Heart left ventricle (tissue), 16 donors: ENCODE measurements around the gene OR5A2. TPM values are rescaled to one million over a fixed set of nuclear protein-coding genes. Genes with fewer than 3 reads are reported as not detected.

Experiments
- ATAC-seq, 4 donors: fragments of 200-7000 bp; cut with Tn5 transposase; one replicate each; pipeline ENCODE4 v1.9.1; 2020 to 2022; ENCODE audit warnings: moderate library complexity in 4 of 4, mild to moderate bottlenecking in 3 of 4, moderate number of reproducible peaks in 1 of 4
- DNase-seq, 5 donors: peaks; one replicate each; pipeline ENCODE4 v3.0.0-alpha.2; 2020
- H3K27ac ChIP-seq, 12 donors: fragments of 200-600 bp; sonication (generic) in 4 of 12; one replicate each; pipeline versions ENCODE4 v1.5.0 to v1.8.0; 2016 to 2022; ENCODE audit warnings: mild to moderate bottlenecking in 2 of 12
- H3K27me3 ChIP-seq, 9 donors: fragments of 200-600 bp; sonication (generic) in 2 of 9; one replicate each; pipeline versions ENCODE4 v1.5.1 to v1.8.0; 2016 to 2022; ENCODE audit warnings: mild to moderate bottlenecking in 3 of 9
- H3K36me3 ChIP-seq, 9 donors: fragments of 200-600 bp; sonication (generic) in 2 of 9; one replicate each; pipeline versions ENCODE4 v1.5.0 to v1.8.0; 2018 to 2022; ENCODE audit warnings: mild to moderate bottlenecking in 2 of 9
- H3K4me1 ChIP-seq, 12 donors: fragments of 200-600 bp; sonication (generic) in 4 of 12; one replicate each; pipeline versions ENCODE4 v1.5.0 to v1.8.0; 2016 to 2022; ENCODE audit warnings: mild to moderate bottlenecking in 3 of 12
- H3K4me3 ChIP-seq, 12 donors: fragments of 200-600 bp; sonication (generic) in 4 of 12; one replicate each; pipeline versions ENCODE4 v1.5.0 to v1.8.0; 2017 to 2022; ENCODE audit warnings: mild to moderate bottlenecking in 9 of 12, moderate library complexity in 4 of 12
- H3K9me3 ChIP-seq, 12 donors: fragments of 200-600 bp; sonication (generic) in 4 of 12; one replicate each; pipeline versions ENCODE4 v1.5.0 to v1.8.0; 2016 to 2022; ENCODE audit warnings: mild to moderate bottlenecking in 1 of 12
- POLR2A ChIP-seq, 2 donors: fragments of 450-650 bp; IDR thresholded peaks; one replicate each; pipeline ENCODE4 v1.6.1; 2017; ENCODE audit warnings: antibody characterized with exemption in 2 of 2, mild to moderate bottlenecking in 2 of 2, moderate library complexity in 2 of 2
- WGBS, 4 donors: extraction: QIAGEN DNeasy Blood & Tissue Kit in 2 of 4; methylation state at CpG; one replicate each; pipeline versions ENCODE4 v1.1.5 to v1.1.7; 2013 to 2018; 5-methylcytosine and 5-hydroxymethylcytosine counted together
- intact Hi-C, 10 donors: fragments of 100-400 bp; cut with DNase I; formaldehyde crosslinking; loops; one replicate each; pipeline versions ENCODE4 v1.11.1 to v1.14.2; 2022
- polyA plus RNA-seq, 2 donors: library from polyadenylated mRNA; stranded (reverse); fragments of 200-250 nt; gene quantifications; one replicate each; pipeline ENCODE4 v1.2.3, GENCODE V29; 2013
- total RNA-seq, 9 donors: library from RNA; depleted of rRNA in 2 of 9; stranded (reverse); fragments of >200 nt in 2 of 9; fragmentation: NEBNext Ultra II Directional in 3 of 9; extraction: Animal tissue kit (Norgen Biotek cat#: 25700) in 3 of 9; gene quantifications; one replicate each; pipeline versions ENCODE4 v1.1.0 to v1.2.4, GENCODE V29; 2016 to 2023
- TF ChIP-seq, protein P1 (sequence below), 12 donors: fragments of 200-600 bp; sonication (generic) in 4 of 12; IDR thresholded peaks; one replicate each; pipeline versions ENCODE4 v1.5.0 to v1.8.0; 2018 to 2022; ENCODE audit warnings: antibody characterized with exemption in 12 of 12, mild to moderate bottlenecking in 5 of 12
- donor health status: ischemic (EF 13 %, LVEDD 7.1; RV severe dilation, severe dysfunction).
- donor health status: healthy with polysubstance abuse.
- donor health status: DM: no; HTN: yes; CAD: no.
- donor health status: DM: no; HTN: no; CAD: no.
- donor health status: ischemic (EF 25% LVEDD 6.9; RV normal size, moderate dysfunction).
- donor health status: ischemic (EF 25% LVEDD 5.7; RV mildly dilated, moderate dysfunction).
- donor health status: healthy.
- donor health status: DM: yes; HTN: yes; CAD: no.
- donor health status: ischemic (EF 35%, LVEDD 5.7; RV mildly dilated, moderate dysfunction).
- donor health status: nonischemic (EF 11% LVEDD 7.7; RV severe dilation, severe dysfunction).
- donor health status: DM: yes; HTN: yes; CAD: no.
- donor health status: PGD.
- donor health status: ischemic (EF 29% LVEDD 5.4; RV normal size, mild dysfunction).
- donor health status: nonischemic (EF 23%, LVEDD 6.1; RV moderate dilation, normal function).

OR5A2 gene
- total and polyA plus RNA-seq, 11 donors, result not detected

DNA sequence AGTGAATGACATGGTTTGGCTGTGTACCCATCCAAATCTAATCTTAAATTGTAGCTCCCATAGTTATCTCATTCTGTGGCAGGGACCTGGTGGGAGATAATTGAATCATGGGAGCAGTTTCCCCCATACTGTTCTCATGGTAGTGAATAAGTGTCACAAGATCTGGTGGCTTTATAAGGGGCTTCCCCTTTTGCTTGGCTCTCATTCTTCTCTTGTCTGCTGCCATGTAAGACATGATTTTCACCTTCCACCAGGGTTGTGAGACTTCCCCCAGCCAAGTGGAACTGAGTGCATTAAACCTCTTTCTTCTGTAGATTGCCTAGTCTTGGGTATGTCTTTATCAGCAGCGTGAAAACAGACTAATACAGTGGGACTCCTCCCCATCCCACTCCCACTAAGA, 11.1 kb downstream of the OR5A2 start:
- no peak for ATAC-seq

GRCh38 chr11:59413646-59414045, 12.6 kb downstream of the OR5A2 start:
- Histone ChIP-seq H3K36me3 (no peaks in the 10 kb centered on the region), H3K27ac (no peak overlapping the region), H3K4me3 (no peak overlapping the region), H3K27me3 (peaks cover 0 to 24% (median 0%) of the 10 kb centered on the region in 9 donors), H3K9me3 (peaks cover 0 to 19% (median 0%) of the 10 kb centered on the region in 12 donors), H3K4me1 (no peaks in the 10 kb centered on the region)
- TF ChIP-seq POLR2A (IDR thresholded peaks at IDR 0.05), result no peak
- TF ChIP-seq, protein P1, sequence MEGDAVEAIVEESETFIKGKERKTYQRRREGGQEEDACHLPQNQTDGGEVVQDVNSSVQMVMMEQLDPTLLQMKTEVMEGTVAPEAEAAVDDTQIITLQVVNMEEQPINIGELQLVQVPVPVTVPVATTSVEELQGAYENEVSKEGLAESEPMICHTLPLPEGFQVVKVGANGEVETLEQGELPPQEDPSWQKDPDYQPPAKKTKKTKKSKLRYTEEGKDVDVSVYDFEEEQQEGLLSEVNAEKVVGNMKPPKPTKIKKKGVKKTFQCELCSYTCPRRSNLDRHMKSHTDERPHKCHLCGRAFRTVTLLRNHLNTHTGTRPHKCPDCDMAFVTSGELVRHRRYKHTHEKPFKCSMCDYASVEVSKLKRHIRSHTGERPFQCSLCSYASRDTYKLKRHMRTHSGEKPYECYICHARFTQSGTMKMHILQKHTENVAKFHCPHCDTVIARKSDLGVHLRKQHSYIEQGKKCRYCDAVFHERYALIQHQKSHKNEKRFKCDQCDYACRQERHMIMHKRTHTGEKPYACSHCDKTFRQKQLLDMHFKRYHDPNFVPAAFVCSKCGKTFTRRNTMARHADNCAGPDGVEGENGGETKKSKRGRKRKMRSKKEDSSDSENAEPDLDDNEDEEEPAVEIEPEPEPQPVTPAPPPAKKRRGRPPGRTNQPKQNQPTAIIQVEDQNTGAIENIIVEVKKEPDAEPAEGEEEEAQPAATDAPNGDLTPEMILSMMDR (IDR thresholded peaks at IDR 0.05), result no peak
- WGBS, 4 donors, result 53 to 72% (median 59%) methylated on average over 2 of the region's 2 CpGs
- intact Hi-C loops, result no loop called here
- DNase-seq (no peak), ATAC-seq (no peak)

More for the DNA sequence above, 11.1 kb downstream of the OR5A2 start:
- TF ChIP-seq, protein P1 (IDR thresholded peaks at IDR 0.05), result no peak
- TF ChIP-seq POLR2A (IDR thresholded peaks at IDR 0.05), result no peak
- Histone ChIP-seq H3K36me3 (no peaks in the 10 kb centered on the region), H3K4me3 (no peak overlapping the region), H3K27ac (no peak overlapping the region), H3K27me3 (peaks cover 0 to 24% (median 0%) of the 10 kb centered on the region in 9 donors), H3K9me3 (peaks cover 0 to 10% (median 0%) of the 10 kb centered on the region in 12 donors), H3K4me1 (no peaks in the 10 kb centered on the region)
- DNase-seq, result no peak
- intact Hi-C loops, result no loop called here
- 63 to 79% (median 69%) methylated on average over 1 of the region's 1 CpG for WGBS, 4 donors

- H3K4me3 ChIP-seq, result no peak overlapping the region
- peaks cover 0 to 18% (median 3%) of the 10 kb centered on the region in 12 donors for H3K9me3 ChIP-seq
- intact Hi-C loops, result no loop called here
- H3K36me3 ChIP-seq, result no peaks in the 10 kb centered on the region
- no peak for TF ChIP-seq POLR2A (IDR thresholded peaks at IDR 0.05)
- ATAC-seq (no peak), DNase-seq (no peak)
- no peak overlapping the region for H3K27ac ChIP-seq
- H3K4me1 ChIP-seq, result no peaks in the 10 kb centered on the region
- H3K27me3 ChIP-seq, result no peaks in the 10 kb centered on the region
Observed at GRCh38 chr11:59403546-59403945, 22.7 kb downstream of the OR5A2 start.

DNA sequence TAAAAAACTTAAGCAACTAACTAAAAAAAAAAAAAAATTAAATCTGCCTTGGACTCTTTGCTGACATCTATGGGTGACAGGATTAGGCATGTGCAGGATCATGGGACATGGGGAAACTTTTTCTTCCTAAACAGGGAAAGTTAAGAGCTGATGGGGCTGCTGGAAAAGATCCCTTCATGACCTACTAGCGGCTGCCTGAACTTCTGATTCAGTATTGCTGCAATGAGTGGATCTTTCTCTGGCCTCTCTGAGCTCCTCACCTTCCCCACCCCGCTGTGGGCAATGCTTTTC, 25.0 kb downstream of the OR5A2 start:
- no peaks in the 10 kb centered on the region for H3K36me3 ChIP-seq
- H3K9me3 ChIP-seq, result peaks cover 0 to 18% (median 2%) of the 10 kb centered on the region in 12 donors
- no peak overlapping the region for H3K4me3 ChIP-seq
- H3K27me3 ChIP-seq, result no peaks in the 10 kb centered on the region
- H3K4me1 ChIP-seq, result no peaks in the 10 kb centered on the region
- ATAC-seq (no peak), DNase-seq (no peak)
- intact Hi-C loops, result no loop called here
- 31 to 50% (median 44%) methylated on average over 2 of the region's 2 CpGs for WGBS, 4 donors
- TF ChIP-seq, protein P1 (IDR thresholded peaks at IDR 0.05), result peak in 2 of 12 donors; percentile 6 to 12
- no peak for TF ChIP-seq POLR2A (IDR thresholded peaks at IDR 0.05)
- no peak overlapping the region for H3K27ac ChIP-seq
